K562 (cell line): ENCODE measurements around the gene CCR7. TPM values are rescaled to one million over a fixed set of nuclear protein-coding genes. Genes with fewer than 3 reads are reported as not detected.

Experiments
- BMI1 ChIP-seq: fragments of 150-350 bp; IDR thresholded peaks from 2 replicates; pipeline ENCODE4 v1.6.1; 2014; ENCODE audit warnings: low read length
- BRD9 ChIP-seq: fragments of 450-650 bp; IDR thresholded peaks from 2 replicates; pipeline ENCODE4 v1.6.1; 2018; ENCODE audit warnings: low read depth; ENCODE audit not compliant: partially characterized antibody
- CREM ChIP-seq: IDR thresholded peaks from 2 replicates; pipeline ENCODE4 v1.6.1; 2014; ENCODE audit warnings: antibody characterized with exemption, low read depth
- FOS ChIP-seq: IDR thresholded peaks from 3 replicates; pipeline ENCODE4 v1.6.1; 2011; ENCODE audit not compliant: insufficient read length; ENCODE audit errors: extremely low read depth
- IRF9 ChIP-seq: fragments of 450-650 bp; IDR thresholded peaks from 2 replicates; pipeline ENCODE4 v1.6.1; 2016; ENCODE audit warnings: missing biosample characterization, missing genetic modification characterization
- KLF6 ChIP-seq: fragments of 250-450 bp; sonication (Bioruptor Pico); IDR thresholded peaks from 2 replicates; pipeline ENCODE4 v1.4.0; 2020; ENCODE audit warnings: mild to moderate bottlenecking, moderate library complexity, borderline replicate concordance
- RBM22 ChIP-seq: fragments of 200-400 bp; formaldehyde crosslinking; IDR thresholded peaks from 2 replicates; pipeline ENCODE4 v1.6.1; 2018; ENCODE audit warnings: low read length, low read depth; ENCODE audit not compliant: poor library complexity, severe bottlenecking
- RCOR1 ChIP-seq, 2 experiments: IDR thresholded peaks; 2 replicates each; pipeline ENCODE4 v1.6.1; 2012; ENCODE audit warnings: low read depth in 2 of 2, low read length in 2 of 2, borderline replicate concordance in 1 of 2, improper control_type of control experiment in 1 of 2
- SAFB2 ChIP-seq: fragments of 200-400 bp; formaldehyde crosslinking; IDR thresholded peaks from 2 replicates; pipeline ENCODE4 v1.6.1; 2018; ENCODE audit warnings: borderline replicate concordance, low read length, low read depth, moderate library complexity; ENCODE audit not compliant: severe bottlenecking
- SP2 ChIP-seq: IDR thresholded peaks from 2 replicates; pipeline ENCODE4 v1.6.1; 2011; ENCODE audit warnings: mild to moderate bottlenecking, low read depth, low read length, moderate library complexity; ENCODE audit not compliant: poor library complexity, severe bottlenecking; ENCODE audit errors: extremely low read depth
- TAF7 ChIP-seq: fragments of 450-650 bp; IDR thresholded peaks from 2 replicates; pipeline ENCODE4 v1.6.1; 2016; ENCODE audit warnings: missing genetic modification characterization, missing compliant biosample characterization
- ZBTB33 ChIP-seq: sonication (generic); formaldehyde crosslinking; IDR thresholded peaks from 2 replicates; pipeline ENCODE4 v1.8.1; 2023; ENCODE audit warnings: mild to moderate bottlenecking, missing genetic modification reagents
- ZNF133 ChIP-seq: fragments of 250-450 bp; sonication (Bioruptor Pico); IDR thresholded peaks from 2 replicates; pipeline ENCODE4 v1.4.0; 2020; ENCODE audit warnings: mild to moderate bottlenecking
- ZNF253 ChIP-seq: fragments of 250-450 bp; sonication (Bioruptor Pico); conservative IDR thresholded peaks from 2 replicates; pipeline ENCODE4 v1.6.1; 2021; ENCODE audit warnings: mild to moderate bottlenecking
- ZNF263 ChIP-seq: sonication (generic); formaldehyde crosslinking; IDR thresholded peaks from 2 replicates; pipeline ENCODE4 v1.8.0; 2022; ENCODE audit warnings: mild to moderate bottlenecking, missing genetic modification reagents, borderline replicate concordance
- ZNF3 ChIP-seq: fragments of 250-450 bp; sonication (Bioruptor Pico); IDR thresholded peaks from 2 replicates; pipeline ENCODE4 v1.5.0; 2021; ENCODE audit warnings: mild to moderate bottlenecking, moderate library complexity
- ZNF551 ChIP-seq: fragments of 250-450 bp; sonication (Bioruptor Pico); IDR thresholded peaks from 2 replicates; pipeline ENCODE4 v1.5.0; 2021; ENCODE audit warnings: mild to moderate bottlenecking, moderate library complexity
- ZNF79 ChIP-seq: fragments of 250-450 bp; sonication (Bioruptor Pico); IDR thresholded peaks from 2 replicates; pipeline ENCODE4 v1.4.0; 2020; ENCODE audit warnings: low read depth, mild to moderate bottlenecking, moderate library complexity
- polyA plus RNA-seq, 8 experiments: library from polyadenylated mRNA; depleted of rRNA in 4 of 8; stranded (reverse) in 5 of 8; unstranded in 3 of 8; fragments of >200 nt; fragmentation: Nextera tagmentation in 2 of 8; fragmentation: Illumina TruSeq in 1 of 8; extraction: Ambion mirVana in 2 of 8; extraction: Trizol in 1 of 8; gene quantifications; 2 replicates each; pipeline versions ENCODE4 v1.2.1 to v1.2.3, GENCODE V29; 2011 to 2014; ENCODE audit warnings: inconsistent platforms in 1 of 8, missing spikeins in 1 of 8
- total RNA-seq, 7 experiments: library from RNA; depleted of rRNA in 6 of 7; stranded (reverse); fragments of >200 nt in 6 of 7; fragmentation: Illumina TruSeq in 2 of 7; extraction: Trizol in 2 of 7; gene quantifications; 2 replicates each; pipeline versions ENCODE4 v1.2.1 to v1.2.3, GENCODE V29; 2011 to 2021; ENCODE audit warnings: low replicate concordance in 1 of 7
- TF ChIP-seq, protein P1 (sequence below): fragments of 450-650 bp; IDR thresholded peaks from 2 replicates; pipeline ENCODE4 v1.6.1; 2016; ENCODE audit warnings: borderline replicate concordance
- TF ChIP-seq, protein P2 (sequence below): fragments of 200-800 bp; sonication (Bioruptor generic); IDR thresholded peaks from 2 replicates; pipeline ENCODE4 v1.6.1; 2017; ENCODE audit warnings: missing genetic modification characterization, missing compliant biosample characterization
- TF ChIP-seq, protein P3 (sequence below): IDR thresholded peaks from 2 replicates; pipeline ENCODE4 v1.6.1; 2011; ENCODE audit not compliant: insufficient read length; ENCODE audit errors: extremely low read depth

Gene CCR7
- total and polyA plus RNA-seq, 9 of the 15 experiments (the other 6 are each of a cell fraction or from before 2014, with no cell fraction given): 0.14 to 1.4 (median 0.56) TPM

GRCh38 chr17:40559954-40560591 lies 5.2 kb downstream of the CCR7 start (continued):
- TF ChIP-seq, protein P1, sequence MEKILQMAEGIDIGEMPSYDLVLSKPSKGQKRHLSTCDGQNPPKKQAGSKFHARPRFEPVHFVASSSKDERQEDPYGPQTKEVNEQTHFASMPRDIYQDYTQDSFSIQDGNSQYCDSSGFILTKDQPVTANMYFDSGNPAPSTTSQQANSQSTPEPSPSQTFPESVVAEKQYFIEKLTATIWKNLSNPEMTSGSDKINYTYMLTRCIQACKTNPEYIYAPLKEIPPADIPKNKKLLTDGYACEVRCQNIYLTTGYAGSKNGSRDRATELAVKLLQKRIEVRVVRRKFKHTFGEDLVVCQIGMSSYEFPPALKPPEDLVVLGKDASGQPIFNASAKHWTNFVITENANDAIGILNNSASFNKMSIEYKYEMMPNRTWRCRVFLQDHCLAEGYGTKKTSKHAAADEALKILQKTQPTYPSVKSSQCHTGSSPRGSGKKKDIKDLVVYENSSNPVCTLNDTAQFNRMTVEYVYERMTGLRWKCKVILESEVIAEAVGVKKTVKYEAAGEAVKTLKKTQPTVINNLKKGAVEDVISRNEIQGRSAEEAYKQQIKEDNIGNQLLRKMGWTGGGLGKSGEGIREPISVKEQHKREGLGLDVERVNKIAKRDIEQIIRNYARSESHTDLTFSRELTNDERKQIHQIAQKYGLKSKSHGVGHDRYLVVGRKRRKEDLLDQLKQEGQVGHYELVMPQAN: no peak
- TF ChIP-seq RCOR1 (IDR thresholded peaks at IDR 0.05; ENCODE audit: borderline replicate concordance in 1 of 2, low read depth in 2 of 2, low read length in 2 of 2) (0 out of 4 replicates have a peak, but pooled peaks of 1 of the 2 experiments have one; percentile 50), KLF6 (no peak), ZNF133 (CRISPR knock-in tag) (no peak), BMI1 (no peak), ZNF551 (CRISPR knock-in tag) (no peak), RBM22 (no peak), TAF7 (tag) (no peak), IRF9 (tag) (no peak), FOS (no peak), ZNF253 (CRISPR knock-in tag) (no peak), SAFB2 (no peak), CREM (peak; percentile 56; the same call in 1 of the 2 replicates), ZBTB33 (CRISPR knock-in tag) (no peak), BRD9 (no peak), ZNF79 (CRISPR knock-in tag) (no peak), SP2 (no peak), ZNF263 (CRISPR knock-in tag) (no peak), ZNF3 (CRISPR knock-in tag) (no peak)
- TF ChIP-seq, protein P2, sequence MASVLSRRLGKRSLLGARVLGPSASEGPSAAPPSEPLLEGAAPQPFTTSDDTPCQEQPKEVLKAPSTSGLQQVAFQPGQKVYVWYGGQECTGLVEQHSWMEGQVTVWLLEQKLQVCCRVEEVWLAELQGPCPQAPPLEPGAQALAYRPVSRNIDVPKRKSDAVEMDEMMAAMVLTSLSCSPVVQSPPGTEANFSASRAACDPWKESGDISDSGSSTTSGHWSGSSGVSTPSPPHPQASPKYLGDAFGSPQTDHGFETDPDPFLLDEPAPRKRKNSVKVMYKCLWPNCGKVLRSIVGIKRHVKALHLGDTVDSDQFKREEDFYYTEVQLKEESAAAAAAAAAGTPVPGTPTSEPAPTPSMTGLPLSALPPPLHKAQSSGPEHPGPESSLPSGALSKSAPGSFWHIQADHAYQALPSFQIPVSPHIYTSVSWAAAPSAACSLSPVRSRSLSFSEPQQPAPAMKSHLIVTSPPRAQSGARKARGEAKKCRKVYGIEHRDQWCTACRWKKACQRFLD (CRISPR knock-in tag): no peak
- TF ChIP-seq, protein P3, sequence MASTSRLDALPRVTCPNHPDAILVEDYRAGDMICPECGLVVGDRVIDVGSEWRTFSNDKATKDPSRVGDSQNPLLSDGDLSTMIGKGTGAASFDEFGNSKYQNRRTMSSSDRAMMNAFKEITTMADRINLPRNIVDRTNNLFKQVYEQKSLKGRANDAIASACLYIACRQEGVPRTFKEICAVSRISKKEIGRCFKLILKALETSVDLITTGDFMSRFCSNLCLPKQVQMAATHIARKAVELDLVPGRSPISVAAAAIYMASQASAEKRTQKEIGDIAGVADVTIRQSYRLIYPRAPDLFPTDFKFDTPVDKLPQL: no peak
